Fibroblast of upper back skin (primary cell): ENCODE results near the gene ARRDC3.
"Not testable (repeated sequence)": the region's sequence is repeated elsewhere in the genome, so short reads cannot be mapped to it uniquely, and the experiment has no call there.

Experiments
- DNase-seq: peaks from one replicate; pipeline ENCODE4 v3.0.0-alpha.2; 2013

The ARRDC3 gene

DNA sequence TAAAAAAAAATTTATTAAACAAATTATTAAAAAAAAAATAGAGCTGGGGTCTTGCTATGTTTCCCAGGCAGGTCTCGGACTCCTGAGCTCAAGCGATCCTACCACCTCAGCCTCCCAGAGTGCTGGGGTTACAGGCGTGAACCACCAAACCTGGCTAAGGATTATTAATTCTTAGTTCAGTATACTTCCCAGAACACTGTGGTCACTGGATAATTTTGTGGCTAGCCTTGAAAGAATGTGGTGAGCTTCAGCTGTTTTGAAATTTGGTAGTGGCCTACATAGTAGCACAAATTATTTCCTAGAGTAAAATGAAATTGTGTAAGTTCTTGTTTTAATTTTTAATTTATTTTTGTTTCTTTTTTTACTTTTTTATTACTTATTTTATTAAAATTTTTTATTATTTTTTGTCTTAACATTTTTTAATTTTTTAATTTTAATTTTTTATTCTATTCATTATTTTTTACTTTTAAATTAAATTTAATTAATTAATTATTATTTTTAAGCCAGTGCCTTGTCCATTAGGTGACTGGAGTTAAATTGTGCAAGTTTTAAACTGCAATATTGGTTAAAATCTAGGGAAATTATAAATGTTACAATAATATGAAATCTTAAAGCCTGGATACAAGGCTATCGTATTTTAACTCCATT, 23.0 kb downstream of the ARRDC3 start:
- peak; percentile 37 for DNase-seq

DNA sequence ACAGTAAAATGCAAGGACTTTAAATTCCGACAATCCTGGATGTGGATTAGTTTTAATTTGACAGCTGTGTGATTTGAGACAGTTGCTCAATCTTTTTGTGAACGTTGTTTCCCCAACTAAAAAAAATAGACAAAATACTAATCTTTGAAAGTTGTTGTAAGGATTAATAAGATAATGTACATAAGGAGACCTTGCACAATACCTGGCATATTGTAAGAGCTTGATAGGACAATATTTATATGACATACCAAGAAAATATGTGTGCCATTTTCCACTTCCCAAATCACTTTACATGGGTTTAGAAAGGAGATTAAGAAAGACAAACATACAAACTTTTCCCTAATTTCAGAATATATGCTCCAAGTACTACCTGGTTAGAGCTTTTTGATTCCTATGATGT, 25.3 kb downstream of the ARRDC3 start:
- DNase-seq, result no peak

DNA sequence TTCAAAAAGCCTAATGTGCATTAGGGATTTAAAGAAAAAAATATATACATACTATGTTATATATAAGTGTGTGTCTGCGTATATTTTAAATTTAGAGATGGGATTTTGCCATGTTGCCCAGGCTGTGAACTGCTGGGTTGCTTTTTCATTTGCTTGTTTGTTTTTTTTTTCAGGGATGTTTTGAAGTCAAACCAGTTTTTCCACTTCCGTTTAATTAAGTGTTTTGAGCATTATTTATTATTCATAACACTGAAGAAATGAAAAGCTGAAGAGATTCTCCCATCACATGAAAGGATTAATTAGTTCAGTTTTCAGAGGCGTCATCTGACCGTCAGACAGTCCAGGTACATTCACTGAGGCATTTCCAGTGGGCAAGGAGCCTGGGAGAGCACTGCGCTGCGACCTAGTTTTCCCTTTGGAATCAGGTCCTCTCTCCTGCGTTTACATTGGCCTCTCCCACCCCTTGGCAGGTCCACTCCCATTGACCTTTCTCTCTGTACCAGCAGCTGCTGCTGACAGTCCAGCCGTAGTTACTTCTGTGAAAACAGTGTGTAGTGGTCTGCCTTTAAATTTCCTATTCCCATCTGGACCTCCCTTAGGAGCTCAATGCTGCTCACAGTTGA, 26.0 kb downstream of the ARRDC3 start:
- no peak for DNase-seq

DNA sequence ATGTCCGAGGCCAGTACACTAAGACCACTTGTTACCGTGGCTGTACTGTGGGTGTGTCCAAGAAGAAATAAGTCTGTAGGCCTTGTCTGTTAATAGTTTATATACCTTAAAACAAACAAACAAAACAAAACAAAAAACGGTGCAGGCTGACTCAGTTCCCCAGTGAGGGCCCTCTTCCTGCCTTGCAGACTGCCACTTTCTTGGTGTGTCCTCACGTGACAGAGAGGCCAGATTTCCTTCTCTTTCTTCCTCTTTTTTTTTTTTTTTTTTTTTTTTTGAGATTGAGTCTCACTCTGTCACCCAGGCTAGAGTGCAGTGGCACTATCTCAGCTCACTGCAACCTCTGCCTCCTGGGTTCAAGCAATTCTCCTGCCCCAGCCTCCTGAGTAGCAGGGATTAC, 28.2 kb downstream of the ARRDC3 start:
- not testable (repeated sequence) for DNase-seq

DNA sequence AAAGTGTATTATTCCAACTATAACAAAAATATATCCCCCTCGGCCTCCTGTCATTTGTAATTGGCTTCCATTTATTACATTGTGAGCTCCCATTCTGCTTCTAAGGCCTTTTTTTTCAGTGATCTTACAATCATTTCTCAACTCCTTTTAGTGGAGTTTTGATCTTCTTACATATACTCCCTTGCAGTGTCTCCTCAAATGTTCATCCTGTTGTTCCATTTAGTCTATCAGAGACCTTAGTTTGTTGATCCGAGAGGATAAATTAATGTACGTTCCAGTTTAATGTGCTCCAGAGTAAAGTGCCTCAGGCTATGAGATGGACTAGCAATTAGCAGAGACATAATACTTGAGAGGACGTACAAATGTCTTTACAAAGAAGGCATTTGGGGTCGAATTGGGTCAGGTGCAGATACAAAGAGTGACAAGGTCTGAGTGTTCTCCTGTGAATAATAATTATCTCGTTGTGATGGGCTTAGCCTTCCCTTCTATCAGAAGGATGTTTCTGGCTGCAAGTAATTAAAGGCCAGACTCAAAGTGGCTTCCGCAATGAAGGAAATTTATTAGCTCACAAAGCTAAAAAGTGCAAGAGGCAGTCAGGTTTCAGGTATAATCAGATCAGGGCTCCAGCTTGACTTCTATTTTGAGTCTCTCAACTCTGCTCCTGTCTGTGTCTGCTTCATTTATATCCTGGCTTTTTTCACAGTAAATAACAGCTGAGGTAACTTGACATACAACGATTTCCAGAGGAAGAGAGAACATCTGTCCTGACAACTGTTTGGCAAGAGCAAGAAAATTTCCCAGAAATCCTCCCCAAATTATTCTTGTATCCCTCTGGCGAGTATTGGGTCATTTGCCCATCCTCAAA, 30.1 kb downstream of the ARRDC3 start:
- no peak for DNase-seq

DNA sequence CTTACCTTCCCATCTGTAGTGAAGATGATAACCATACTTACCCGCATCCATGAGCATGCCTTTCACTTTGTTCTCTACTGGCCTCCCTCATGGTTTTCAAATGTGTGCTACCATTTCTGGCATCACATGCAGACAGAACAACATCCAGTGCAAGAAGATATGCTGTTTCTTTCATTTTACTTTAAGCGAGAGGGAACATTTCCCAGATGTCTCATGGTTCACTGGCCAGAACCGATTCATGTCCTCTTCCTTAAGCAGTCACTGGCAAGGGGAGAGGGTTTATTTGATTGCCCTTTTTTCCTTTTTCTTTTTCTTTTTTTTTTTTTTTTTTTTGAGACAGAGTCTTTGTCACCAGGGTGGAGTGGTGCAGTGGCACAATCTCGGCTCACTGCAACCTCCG, 37.7 kb downstream of the ARRDC3 start:
- no peak for DNase-seq

DNA sequence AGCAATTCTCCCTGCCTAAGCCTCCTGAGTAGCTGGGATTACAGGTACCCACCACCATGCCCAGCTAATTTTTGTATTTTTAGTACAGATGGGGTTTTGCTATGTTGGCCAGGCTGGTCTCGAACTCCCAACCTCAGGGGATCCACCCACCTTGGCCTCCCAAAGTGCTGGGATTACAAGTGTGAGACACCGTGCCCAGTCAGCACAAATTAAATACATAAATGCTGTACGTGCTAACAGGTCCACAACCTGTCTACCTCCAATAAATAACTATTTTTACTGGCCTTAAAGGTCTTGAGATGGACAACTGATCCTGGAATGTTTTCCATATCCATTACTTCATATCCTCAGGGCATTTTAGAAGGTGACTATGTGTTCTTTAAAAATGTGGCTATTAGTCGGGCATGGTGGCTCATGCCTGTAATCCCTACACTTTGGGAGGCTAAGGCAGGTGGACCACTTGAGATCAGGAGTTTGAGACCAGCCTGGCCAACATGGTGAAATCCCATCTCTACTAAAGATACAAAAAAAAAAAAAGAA, 38.4 kb downstream of the ARRDC3 start:
- DNase-seq, result not testable (repeated sequence)

DNA sequence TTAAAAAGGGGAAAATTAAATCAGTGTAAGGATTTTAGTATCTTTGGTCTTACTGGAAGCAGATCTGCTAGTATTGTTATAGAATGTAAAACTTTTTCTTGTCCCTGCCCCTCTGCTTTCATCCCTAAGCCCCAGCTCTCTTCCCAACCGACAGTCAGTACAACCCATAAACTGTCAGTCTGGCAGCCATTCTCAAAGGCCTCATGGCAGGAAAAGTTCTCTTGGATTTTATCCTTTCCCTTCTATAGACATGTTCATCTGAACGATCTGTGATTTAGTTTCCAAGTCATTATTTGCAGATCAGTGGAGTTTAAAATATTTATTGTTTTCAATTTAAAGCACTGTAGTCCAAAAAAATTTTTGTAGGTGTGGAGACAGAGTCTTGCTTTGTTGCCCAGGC, 39.2 kb downstream of the ARRDC3 start:
- DNase-seq, result no peak

DNA sequence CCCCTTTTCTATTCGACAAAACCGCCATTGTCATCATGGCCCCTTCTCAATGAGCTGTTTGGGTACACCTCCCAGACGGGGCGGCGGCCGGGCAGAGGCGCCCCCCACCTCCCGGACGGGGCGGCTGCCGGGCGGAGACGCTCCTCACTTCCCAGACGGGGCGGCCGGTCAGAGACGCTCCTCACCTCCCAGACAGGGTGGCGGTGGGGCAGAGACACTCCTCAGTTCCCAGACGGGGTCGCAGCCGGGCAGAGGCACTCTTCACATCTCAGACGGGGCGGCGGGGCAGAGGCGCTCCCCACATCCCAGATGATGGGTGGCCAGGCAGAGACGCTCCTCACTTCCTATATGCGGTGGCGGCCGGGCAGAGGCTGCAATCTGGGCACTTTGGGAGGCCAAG, 40.2 kb downstream of the ARRDC3 start:
- DNase-seq, result not testable (repeated sequence)

DNA sequence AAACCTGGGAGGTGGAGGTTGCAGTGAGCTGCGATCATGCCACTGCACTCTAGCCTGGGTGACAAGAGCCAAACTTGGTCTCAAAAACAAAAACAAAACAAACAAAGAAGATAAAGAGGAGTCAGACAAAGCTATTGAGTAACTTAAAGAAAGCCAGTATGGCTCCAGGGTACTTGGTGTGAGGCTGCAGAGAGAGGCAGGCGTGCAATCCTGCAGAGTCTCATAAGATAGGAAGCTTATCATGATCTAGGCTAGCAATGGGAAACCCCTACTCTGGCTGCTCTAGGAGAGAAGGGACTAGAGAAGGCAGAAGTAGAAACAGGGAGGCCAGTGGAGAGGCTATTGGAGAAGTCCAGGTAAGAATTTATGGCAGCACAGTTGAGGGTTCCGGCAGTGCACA, 42.0 kb downstream of the ARRDC3 start:
- no peak for DNase-seq

DNA sequence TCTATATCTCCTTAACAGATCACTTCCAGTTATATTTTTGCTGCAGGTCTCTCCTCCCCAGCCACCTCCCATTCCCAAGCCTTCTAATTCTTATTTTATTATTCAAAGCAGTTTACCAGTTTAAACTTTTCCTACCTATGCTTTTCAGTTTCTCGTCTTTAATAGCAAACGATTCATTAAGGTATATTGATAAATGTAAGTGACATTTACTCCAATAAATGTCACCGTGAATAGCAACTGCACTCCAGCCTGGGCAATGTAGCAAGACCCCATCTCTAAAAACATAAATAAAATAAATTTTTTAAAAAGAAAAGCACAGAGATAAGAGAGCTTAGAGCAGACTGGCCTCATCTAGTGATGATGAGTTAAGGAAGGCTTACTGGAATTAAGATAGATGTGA, 42.6 kb downstream of the ARRDC3 start:
- DNase-seq, result no peak

DNA sequence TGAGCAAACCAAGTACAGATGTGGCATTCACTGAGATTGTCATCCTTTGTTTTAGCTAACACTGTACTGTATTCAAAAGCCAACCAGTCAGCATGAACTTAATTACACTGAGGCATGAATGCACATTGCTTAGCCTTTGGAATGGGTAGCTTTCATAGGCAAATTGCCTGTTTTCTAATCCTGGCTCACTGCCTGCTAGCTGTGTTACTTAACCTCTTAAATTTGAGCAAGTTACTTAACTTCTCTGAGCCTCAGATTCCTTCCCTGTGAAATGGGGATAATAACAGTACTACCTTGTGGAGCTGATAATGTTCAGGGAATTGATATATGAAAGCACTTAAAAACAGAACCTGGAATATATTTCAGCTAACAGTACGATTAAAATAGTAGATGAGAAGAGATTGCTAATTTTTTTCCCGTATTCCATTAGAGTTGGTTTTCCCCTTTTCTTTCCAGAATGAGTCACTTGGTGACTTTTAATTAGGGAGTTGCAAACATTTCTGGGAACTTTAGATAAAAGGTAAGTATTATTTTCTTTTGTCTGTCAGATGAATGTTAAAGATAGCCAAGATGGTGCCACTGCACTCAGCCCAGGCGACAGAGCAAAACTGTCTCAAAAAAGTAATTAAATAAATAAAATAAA, 43.9 kb downstream of the ARRDC3 start:
- DNase-seq, result peak; percentile 24

DNA sequence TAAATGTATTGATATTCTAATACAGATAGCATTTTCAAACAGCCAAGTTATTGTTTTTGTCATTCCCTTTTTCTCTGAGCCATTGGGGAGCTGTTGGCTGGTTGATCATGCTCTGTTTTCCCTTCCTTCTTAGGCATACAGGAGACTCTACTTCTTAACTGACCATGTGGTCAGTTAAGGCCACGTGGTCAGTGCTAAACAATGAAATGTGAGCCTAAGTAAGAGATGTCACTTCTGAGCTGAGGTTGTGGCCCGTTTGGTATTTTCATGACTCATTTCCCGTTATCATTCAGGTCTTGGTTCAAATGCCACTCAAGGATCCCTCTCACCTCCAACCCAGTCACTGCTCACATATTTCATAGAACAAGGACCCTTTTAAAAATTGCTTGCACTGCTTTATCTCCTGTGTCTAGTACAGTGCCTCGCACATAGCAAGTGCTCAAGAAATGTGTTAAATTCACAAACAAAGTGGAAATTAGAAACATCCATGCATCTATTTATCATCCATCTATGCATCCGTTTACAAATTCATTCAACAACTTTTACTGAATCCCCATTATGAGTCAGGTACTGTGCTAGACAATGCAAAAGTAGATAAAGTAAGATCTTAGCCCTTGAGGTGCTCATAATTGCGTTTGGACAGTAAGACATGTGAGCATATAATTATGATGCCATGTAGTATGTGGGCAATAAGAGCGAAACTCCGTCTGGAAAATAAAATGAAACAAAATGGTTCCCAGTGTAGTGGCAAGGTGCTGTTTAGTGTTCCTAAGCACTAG, 50.7 kb downstream of the ARRDC3 start:
- peak; percentile 35 for DNase-seq

DNA sequence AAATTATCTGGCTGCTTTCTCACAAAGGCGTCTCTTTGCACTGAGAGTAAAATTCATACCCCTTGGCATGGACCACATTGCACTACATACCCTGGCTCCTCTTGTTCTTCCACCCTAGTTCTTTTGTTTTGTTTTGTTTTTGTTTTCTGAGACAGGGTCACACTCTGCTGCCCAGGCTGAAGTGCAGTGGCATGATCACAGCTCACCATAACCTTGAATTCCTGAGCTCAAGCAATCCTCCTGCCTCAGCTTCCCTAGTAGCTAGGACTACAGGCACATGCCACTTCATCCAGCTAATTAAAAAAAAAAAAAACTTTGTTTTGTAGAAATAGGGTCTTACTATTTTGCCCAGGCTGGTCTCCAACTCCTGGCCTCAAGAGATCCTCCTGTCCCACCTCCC, 51.4 kb downstream of the ARRDC3 start:
- no peak for DNase-seq

DNA sequence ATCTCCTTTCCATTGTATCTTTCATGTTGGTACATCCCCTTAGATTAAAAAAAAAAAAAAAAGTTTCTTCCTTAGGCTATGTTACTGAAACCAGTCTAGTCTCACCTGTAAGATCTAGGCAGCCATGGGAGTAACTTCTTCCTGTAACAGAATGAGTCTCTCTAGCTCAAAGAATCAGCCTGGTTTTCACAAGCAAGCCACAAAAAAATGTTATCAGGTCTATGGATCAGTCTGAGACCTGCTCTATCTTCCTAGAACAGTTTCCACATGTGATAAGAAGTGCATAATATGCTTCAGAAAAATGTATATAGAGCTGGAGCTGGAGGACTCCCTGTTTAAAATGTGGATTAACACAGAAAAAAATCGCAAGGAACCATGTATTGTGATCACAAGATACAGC, 53.8 kb downstream of the ARRDC3 start:
- no peak for DNase-seq

DNA sequence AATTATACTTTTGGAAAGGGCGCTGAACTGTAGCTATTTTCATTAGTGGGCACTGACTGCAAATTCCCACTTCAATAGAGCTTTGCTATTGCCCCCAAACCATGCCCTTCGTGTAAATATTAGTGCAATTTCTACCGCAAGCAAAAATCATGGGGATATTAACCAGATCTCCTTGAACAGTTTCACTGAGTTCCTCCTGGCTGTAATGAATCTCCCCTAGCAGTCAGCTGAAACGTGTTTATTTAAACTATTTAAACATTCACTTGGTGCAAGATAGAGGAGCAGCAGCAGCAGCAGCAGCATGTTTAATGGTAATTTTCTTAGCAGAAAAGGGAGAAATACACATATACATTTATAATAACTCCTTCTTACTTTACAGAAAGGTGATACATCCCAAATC, 54.4 kb downstream of the ARRDC3 start:
- no peak for DNase-seq

DNA sequence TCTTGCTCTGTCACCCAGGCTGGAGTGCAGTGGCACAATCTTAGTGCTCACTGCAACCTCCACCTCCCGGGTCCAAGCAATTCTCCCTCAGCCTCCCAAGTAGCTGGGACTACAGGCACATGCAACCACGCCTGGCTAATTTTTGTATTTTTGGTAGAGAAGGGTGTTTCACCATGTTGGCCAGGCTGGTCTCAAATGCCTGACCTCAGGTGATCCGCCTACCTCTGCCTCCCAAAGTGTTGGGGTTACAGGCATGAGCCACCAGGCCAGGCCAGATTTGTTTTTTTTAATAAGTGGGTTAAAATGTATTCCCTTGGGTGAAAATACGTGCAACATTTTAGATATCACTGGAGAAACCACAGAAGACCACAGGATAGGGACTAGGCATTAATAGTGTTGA, 60.1 kb downstream of the ARRDC3 start:
- DNase-seq, result not testable (repeated sequence)

DNA sequence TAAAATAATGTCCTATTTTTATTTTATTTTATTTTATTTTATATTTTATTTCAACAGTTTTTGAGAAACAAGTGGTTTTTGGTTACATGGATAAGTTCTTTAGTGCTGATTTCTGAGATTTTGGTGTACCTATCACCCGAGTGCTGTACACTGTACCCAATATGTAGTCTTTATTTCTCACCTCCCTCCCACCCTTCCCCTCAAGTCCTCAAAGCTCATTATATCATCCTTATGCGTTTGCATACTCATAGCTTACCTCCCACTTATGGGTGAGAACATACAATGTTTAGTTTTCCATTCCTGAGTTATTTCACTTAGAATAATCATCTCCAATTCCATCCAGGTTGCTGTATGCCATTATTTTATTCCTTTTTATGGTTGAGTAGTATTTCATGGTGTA, 63.5 kb downstream of the ARRDC3 start:
- DNase-seq, result no peak

DNA sequence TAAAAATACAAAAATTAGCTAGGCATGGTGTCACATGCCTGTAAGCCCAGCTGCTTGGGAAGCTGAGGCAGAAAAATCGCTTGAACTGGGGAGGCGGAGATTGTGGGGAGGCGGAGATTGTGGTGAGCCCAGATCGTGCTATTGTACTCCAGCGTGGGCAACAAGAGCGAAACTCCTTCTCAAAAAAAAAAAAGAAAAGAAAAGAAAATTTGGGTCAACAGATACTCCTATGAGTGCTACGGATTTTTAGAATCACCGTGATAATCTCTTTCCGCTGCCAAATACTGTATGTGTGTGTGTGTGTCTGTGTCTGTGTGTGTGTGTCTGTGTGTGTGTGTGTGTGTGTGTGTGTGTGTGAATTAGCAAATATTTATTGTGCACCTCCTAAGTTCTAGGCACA, 64.4 kb downstream of the ARRDC3 start:
- no peak for DNase-seq
